Ishikawa (cell line): Measurements from ENCODE around the gene EVX2.
A peak's percentile ranks its signal among the peaks of the same experiment; 100 is the strongest.

ENCODE experiments used
- CEBPB ChIP-seq: IDR thresholded peaks from 2 replicates; pipeline ENCODE4 v1.6.1; 2012
- CREB1 ChIP-seq: IDR thresholded peaks from 2 replicates; pipeline ENCODE4 v1.6.1; 2012; ENCODE audit warnings: low read depth
- EGR1 ChIP-seq: IDR thresholded peaks from 2 replicates; pipeline ENCODE4 v1.6.1; 2012
- EP300 ChIP-seq: IDR thresholded peaks from 2 replicates; pipeline ENCODE4 v1.6.1; 2012; ENCODE audit warnings: borderline replicate concordance
- FOXM1 ChIP-seq: IDR thresholded peaks from 2 replicates; pipeline ENCODE4 v1.6.1; 2012; ENCODE audit warnings: low read depth, borderline replicate concordance
- NFIC ChIP-seq: IDR thresholded peaks from 2 replicates; pipeline ENCODE4 v1.6.1; 2012
- RAD21 ChIP-seq: IDR thresholded peaks from 2 replicates; pipeline ENCODE4 v1.6.1; 2012; ENCODE audit warnings: low read depth
- TAF1 ChIP-seq: IDR thresholded peaks from 2 replicates; pipeline ENCODE4 v1.6.1; 2012; ENCODE audit warnings: low read depth, mild to moderate bottlenecking
- TCF12 ChIP-seq: IDR thresholded peaks from 2 replicates; pipeline ENCODE4 v1.6.1; 2012; ENCODE audit warnings: low read depth
- TEAD4 ChIP-seq: IDR thresholded peaks from 2 replicates; pipeline ENCODE4 v1.6.1; 2012
- YY1 ChIP-seq: IDR thresholded peaks from 2 replicates; pipeline ENCODE4 v1.6.1; 2012; ENCODE audit warnings: low read depth
- ZBTB7A ChIP-seq: IDR thresholded peaks from 2 replicates; pipeline ENCODE4 v1.6.1; 2012; ENCODE audit warnings: low read depth
- TF ChIP-seq, protein P1 (sequence below): IDR thresholded peaks from 2 replicates; pipeline ENCODE4 v1.6.1; 2012
- TF ChIP-seq, protein P2 (sequence below): IDR thresholded peaks from 2 replicates; pipeline ENCODE4 v1.6.1; 2012; ENCODE audit warnings: low read depth, mild to moderate bottlenecking
- TF ChIP-seq, protein P3 (sequence below): IDR thresholded peaks from 2 replicates; pipeline ENCODE4 v1.6.1; 2012

The EVX2 gene

DNA sequence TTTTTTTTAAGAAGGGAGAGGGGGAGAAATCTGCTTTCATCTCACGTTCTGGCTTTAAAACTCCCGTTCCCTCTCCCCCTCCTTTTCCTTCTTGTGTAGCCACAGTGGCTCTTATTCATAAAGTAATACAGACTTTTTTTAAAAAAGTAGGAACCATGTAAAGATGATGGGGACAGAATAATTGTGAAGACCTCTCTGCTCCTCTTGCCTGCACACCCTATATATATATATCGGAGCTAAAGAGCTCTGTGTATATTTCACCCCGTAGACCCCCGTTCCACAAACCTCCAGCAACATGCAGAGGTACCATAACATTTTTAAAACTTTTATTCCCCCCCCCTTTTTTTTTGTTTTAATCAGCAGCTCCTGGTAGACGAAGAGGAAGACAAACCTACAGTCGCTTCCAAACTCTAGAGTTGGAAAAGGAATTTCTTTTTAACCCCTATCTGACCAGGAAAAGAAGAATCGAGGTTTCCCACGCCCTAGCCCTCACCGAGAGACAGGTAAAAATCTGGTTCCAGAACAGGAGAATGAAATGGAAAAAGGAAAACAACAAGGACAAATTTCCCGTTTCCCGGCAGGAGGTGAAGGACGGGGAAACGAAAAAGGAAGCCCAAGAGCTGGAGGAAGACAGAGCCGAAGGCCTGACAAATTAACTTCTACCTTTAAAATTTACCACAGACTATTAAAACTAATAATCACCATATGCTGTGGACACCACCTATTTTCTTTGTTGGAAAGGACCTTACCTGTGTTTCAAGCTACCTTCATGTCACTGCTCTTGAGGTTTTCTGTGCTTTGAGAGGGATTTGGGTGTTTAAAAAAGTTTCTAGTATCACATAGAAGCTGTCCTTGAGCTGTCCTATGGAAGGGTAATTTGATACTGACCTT lies 47.4 kb upstream of the EVX2 start:
- TF ChIP-seq ZBTB7A = no peak
- TF ChIP-seq, protein P1, sequence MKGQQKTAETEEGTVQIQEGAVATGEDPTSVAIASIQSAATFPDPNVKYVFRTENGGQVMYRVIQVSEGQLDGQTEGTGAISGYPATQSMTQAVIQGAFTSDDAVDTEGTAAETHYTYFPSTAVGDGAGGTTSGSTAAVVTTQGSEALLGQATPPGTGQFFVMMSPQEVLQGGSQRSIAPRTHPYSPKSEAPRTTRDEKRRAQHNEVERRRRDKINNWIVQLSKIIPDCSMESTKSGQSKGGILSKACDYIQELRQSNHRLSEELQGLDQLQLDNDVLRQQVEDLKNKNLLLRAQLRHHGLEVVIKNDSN = no peak
- TF ChIP-seq TCF12 = no peak
- TF ChIP-seq EGR1 = no peak
- TF ChIP-seq, protein P2, sequence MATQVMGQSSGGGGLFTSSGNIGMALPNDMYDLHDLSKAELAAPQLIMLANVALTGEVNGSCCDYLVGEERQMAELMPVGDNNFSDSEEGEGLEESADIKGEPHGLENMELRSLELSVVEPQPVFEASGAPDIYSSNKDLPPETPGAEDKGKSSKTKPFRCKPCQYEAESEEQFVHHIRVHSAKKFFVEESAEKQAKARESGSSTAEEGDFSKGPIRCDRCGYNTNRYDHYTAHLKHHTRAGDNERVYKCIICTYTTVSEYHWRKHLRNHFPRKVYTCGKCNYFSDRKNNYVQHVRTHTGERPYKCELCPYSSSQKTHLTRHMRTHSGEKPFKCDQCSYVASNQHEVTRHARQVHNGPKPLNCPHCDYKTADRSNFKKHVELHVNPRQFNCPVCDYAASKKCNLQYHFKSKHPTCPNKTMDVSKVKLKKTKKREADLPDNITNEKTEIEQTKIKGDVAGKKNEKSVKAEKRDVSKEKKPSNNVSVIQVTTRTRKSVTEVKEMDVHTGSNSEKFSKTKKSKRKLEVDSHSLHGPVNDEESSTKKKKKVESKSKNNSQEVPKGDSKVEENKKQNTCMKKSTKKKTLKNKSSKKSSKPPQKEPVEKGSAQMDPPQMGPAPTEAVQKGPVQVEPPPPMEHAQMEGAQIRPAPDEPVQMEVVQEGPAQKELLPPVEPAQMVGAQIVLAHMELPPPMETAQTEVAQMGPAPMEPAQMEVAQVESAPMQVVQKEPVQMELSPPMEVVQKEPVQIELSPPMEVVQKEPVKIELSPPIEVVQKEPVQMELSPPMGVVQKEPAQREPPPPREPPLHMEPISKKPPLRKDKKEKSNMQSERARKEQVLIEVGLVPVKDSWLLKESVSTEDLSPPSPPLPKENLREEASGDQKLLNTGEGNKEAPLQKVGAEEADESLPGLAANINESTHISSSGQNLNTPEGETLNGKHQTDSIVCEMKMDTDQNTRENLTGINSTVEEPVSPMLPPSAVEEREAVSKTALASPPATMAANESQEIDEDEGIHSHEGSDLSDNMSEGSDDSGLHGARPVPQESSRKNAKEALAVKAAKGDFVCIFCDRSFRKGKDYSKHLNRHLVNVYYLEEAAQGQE = no peak
- no peak for TF ChIP-seq CREB1
- TF ChIP-seq RAD21 = no peak
- TF ChIP-seq EP300 = no peak
- TF ChIP-seq CEBPB = no peak
- no peak for TF ChIP-seq NFIC
- TF ChIP-seq YY1 = no peak
- TF ChIP-seq, protein P3, sequence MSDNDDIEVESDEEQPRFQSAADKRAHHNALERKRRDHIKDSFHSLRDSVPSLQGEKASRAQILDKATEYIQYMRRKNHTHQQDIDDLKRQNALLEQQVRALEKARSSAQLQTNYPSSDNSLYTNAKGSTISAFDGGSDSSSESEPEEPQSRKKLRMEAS = no peak

DNA sequence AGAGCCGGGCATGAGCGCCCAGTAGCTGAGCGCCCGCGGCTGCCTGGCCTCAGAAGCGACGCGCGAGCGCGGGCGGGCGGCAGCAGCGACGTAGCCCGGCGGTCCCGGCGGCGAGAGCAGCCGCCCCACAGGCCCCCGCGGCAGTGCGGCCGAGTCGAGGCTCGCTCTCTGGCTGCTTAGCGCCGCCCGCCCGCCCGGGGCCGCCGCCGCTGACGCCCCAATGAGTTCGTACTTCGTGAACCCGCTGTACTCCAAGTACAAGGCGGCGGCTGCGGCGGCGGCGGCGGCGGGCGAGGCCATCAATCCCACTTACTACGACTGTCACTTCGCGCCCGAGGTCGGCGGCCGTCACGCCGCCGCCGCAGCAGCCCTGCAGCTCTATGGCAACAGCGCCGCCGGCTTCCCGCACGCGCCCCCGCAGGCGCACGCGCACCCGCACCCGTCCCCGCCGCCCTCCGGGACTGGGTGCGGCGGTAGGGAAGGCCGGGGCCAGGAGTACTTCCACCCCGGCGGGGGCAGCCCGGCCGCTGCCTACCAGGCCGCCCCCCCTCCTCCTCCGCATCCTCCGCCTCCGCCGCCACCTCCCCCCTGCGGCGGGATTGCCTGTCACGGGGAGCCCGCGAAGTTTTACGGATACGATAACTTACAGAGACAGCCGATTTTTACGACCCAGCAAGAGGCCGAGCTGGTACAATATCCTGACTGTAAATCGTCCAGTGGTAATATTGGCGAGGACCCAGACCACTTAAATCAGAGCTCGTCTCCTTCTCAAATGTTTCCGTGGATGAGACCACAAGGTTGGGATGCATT lies 46.6 kb upstream of the EVX2 start:
- TF ChIP-seq FOXM1 (no peak), EGR1 (peak; percentile 83), ZBTB7A (no peak), TAF1 (peak; percentile 23; the same call in 1 of the 2 replicates), CEBPB (no peak), YY1 (no peak), CREB1 (no peak), RAD21 (no peak), TEAD4 (no peak), NFIC (no peak), EP300 (0 out of 2 replicates have a peak, but pooled peaks have one; percentile 17), TCF12 (no peak; the same call in 1 of the 2 replicates)
- TF ChIP-seq, protein P1 = no peak
- TF ChIP-seq, protein P2 = no peak
- TF ChIP-seq, protein P3 = peak; percentile 48

DNA sequence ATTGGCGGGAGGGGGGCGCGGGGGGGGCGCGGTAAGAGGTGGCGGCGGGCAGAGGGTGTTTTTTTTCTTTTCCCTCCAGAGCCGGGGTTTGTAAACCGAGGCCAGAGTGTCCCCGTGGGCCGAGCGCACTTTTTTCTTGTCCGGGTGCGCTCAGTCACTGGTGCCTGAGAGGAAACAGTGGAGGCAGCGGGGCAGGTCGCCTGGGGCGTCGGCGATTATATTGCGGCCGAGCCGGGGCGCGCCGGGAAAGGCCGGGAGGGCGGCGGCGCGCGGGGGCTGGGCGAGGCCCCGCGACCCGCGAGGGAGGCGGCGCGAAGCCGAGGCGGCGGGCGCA lies 46.0 kb upstream of the EVX2 start:
- TF ChIP-seq EGR1 = no peak
- TF ChIP-seq, protein P2 = no peak
- TF ChIP-seq FOXM1 = 0 out of 2 replicates have a peak, but pooled peaks have one; percentile 5
- TF ChIP-seq TEAD4 = no peak
- no peak for TF ChIP-seq YY1
- no peak for TF ChIP-seq TCF12
- TF ChIP-seq, protein P1 = no peak
- no peak for TF ChIP-seq ZBTB7A
